ENCODE data around the gene RGS3.

Gene RGS3

DNA sequence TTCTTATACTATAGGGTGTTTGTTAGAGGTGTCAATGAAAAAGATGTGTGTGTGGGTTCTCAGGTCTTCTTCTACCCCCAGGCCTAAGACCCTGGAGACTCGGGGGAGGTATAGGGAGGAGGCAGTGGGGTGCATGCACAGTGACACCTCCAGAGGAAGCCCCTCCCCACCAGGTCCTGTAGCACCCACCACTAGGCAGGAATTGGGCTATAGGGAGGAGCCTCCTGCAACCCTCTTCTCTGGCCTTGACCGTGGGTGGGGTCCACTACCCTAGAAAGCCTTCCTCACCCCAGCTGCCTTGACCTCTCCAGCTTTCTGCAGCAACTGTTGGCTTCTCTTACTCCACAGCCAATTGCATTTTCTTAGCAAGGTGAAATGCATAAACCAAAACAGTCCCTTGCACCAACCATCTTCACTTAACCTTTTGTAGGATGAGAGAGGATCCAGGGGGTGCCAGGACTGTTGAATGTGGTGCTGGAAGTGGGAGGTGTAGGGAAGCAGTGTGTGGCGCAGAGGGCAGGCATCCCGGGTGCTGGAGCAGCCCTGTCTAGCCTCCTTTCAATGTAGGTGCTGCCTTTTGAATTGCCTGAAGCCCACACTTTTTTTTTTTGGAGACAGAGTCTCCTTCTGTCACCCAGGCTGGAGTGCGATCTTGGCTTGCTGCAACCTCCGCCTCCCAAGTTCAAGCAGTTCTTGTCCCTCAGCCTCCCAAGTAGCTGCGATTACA, 128.5 kb downstream of the RGS3 start:
- H3K4me3 ChIP-seq (replicated peaks; ENCODE audit: low read depth, low read length), result no peak overlapping the region
- DNase-seq (ENCODE audit: extremely low read depth, insufficient read length), result no peak
- TF ChIP-seq, protein P1, sequence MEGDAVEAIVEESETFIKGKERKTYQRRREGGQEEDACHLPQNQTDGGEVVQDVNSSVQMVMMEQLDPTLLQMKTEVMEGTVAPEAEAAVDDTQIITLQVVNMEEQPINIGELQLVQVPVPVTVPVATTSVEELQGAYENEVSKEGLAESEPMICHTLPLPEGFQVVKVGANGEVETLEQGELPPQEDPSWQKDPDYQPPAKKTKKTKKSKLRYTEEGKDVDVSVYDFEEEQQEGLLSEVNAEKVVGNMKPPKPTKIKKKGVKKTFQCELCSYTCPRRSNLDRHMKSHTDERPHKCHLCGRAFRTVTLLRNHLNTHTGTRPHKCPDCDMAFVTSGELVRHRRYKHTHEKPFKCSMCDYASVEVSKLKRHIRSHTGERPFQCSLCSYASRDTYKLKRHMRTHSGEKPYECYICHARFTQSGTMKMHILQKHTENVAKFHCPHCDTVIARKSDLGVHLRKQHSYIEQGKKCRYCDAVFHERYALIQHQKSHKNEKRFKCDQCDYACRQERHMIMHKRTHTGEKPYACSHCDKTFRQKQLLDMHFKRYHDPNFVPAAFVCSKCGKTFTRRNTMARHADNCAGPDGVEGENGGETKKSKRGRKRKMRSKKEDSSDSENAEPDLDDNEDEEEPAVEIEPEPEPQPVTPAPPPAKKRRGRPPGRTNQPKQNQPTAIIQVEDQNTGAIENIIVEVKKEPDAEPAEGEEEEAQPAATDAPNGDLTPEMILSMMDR (IDR thresholded peaks at IDR 0.05; ENCODE audit: insufficient read depth, low read length, poor library complexity, severe bottlenecking), result no peak
- H3K36me3 ChIP-seq (ENCODE audit: control insufficient read depth, insufficient read depth, low read length), result peaks cover 35% of the 10 kb centered on the region
- no peaks in the 10 kb centered on the region for H3K27me3 ChIP-seq (replicated peaks; ENCODE audit: control insufficient read depth, insufficient read depth, low read length)

DNA sequence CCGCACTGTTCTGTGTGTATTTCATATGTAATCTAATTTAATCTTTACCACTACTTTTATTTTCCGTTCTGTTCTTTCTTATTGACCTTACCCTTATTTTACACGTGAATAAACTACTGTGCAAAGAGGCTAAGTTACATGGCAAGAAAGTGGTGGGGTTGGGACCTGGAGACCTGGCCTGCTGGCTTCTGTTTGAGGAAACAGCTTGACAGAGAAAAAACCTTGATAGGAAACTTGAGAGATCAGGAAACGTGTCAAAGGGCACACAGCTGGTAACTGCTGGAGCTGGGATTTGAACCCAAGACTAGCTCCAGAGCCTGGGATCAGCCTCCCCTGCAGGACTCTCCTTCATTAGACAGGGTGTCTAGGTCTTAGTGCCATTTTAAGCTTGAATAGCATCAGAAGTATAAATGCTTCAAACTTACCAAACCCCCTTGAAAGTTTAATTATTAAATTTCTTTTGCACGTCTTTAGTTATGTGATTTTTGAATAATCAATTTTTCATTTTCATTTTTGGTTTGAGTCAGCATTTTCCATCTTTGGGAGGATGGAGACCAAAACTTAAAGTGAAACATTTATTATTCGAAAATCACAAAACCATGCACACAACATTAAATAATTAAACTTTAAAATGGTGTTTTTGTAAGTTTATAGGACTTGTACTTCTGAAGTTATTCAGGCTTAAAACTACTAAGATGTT, 129.5 kb downstream of the RGS3 start:
- no peaks in the 10 kb centered on the region for H3K27me3 ChIP-seq (replicated peaks; ENCODE audit: control insufficient read depth, insufficient read depth, low read length)
- peaks cover 38% of the 10 kb centered on the region for H3K36me3 ChIP-seq (ENCODE audit: control insufficient read depth, insufficient read depth, low read length)
- TF ChIP-seq, protein P1 (IDR thresholded peaks at IDR 0.05; ENCODE audit: insufficient read depth, low read length, poor library complexity, severe bottlenecking), result no peak
- DNase-seq (ENCODE audit: extremely low read depth, insufficient read length), result no peak
- no peak overlapping the region for H3K4me3 ChIP-seq (replicated peaks; ENCODE audit: low read depth, low read length)

DNA sequence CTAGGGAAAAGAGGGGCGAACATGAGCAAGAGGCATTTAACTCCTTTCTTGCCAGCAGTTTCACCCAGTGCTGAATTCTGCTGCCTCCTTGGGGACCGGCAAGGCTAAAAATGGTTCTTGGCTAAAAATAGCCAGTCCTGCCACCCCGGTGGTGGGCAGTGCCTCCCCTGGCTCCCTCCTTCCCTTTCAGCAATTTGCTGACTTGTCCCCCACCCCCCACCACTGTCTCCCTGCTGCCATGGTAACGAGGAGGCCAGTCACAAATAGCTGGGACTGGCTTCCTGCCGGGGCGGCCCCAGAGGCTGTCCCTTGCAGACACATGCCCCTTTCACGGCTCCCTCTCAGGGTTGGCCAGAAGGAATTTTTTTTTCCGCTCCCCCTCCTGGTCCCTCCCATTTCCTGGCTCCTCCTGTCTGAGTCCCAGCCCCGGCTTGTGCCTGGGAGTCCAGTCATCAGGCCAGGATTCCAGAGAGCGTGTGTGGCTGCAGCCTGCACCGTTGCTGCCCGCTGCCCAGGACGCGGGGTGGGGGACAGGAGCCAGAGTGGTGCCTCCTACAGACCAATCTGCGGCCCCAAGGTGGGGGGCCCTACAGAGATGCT, 130.3 kb downstream of the RGS3 start:
- Histone ChIP-seq H3K36me3 (ENCODE audit: control insufficient read depth, insufficient read depth, low read length) (peaks cover 35% of the 10 kb centered on the region), H3K4me3 (replicated peaks; ENCODE audit: low read depth, low read length) (no peak overlapping the region), H3K27me3 (replicated peaks; ENCODE audit: control insufficient read depth, insufficient read depth, low read length) (no peaks in the 10 kb centered on the region)
- TF ChIP-seq, protein P1 (IDR thresholded peaks at IDR 0.05; ENCODE audit: insufficient read depth, low read length, poor library complexity, severe bottlenecking), result no peak
- peak; percentile 56 for DNase-seq (ENCODE audit: extremely low read depth, insufficient read length)

DNA sequence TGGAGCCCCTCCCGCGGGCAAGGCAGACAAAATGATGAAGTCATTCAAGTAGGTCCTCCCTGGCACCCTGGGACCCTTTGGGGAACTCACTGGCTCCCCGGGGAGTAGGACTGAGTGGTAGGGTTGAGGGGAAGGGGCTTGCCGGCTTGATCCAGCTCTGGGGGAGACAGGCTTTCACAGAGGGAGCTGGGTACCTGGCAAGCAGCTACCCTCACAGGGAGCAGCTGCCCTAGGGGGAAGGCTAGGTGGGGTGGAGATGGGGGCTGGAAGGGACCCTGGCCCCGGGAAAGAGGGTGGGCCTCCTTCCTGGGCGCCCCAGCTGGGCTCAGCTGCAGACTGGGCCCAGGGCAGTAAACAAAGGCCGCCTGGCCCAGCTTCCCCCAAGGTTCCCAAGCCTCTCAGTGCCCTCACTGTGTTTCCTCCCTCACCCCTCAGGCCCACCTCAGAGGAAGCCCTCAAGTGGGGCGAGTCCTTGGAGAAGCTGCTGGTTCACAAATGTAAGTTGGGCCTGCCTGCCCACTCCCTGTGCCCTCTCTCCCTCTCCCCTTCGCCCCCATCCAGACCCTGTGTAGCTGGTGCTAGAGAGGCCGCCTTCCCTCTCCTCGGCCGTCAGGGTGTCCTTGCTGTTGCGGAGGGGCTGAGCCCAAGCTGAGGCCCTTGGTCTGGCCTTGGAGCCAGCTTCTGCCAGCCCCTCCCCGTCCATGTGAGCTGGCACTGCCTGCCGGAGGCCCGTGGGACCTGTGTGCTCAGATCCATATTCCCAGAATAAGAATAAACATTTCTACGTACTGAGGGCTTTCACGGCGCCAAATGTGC, 131.2 kb downstream of the RGS3 start:
- Histone ChIP-seq H3K4me3 (replicated peaks; ENCODE audit: low read depth, low read length) (no peak overlapping the region), H3K27me3 (replicated peaks; ENCODE audit: control insufficient read depth, insufficient read depth, low read length) (no peaks in the 10 kb centered on the region), H3K36me3 (ENCODE audit: control insufficient read depth, insufficient read depth, low read length) (peaks cover 32% of the 10 kb centered on the region)
- TF ChIP-seq, protein P1 (IDR thresholded peaks at IDR 0.05; ENCODE audit: insufficient read depth, low read length, poor library complexity, severe bottlenecking), result no peak
- DNase-seq (ENCODE audit: extremely low read depth, insufficient read length), result no peak

DNA sequence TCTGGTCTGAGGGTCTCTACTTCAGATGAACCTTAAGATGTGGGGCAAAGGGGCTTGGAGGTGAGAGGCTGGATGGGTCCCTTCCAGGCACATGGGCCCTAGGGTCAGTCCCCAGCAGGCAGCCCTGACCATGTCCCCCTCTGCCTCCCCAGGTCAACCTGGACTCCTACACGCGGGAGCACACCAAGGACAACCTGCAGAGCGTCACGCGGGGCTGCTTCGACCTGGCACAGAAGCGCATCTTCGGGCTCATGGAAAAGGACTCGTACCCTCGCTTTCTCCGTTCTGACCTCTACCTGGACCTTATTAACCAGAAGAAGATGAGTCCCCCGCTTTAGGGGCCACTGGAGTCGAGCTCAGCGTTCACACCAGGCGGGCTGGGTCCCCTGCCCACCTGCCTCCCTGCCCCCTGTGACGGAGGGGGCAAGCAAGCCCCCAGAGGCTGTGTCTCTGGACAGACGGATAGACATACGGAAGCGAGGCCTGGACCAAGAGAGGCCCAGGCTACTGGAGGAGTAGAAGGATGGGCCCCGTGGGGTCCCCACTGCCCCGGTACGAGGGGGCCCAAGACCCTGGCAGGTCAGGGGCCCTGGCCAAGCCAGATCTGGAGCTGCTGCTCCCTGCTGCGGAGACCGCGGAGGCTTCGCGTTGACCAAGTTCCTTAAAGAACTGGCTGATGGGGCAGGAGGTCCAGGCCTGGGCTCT, 133.2 kb downstream of the RGS3 start:
- Histone ChIP-seq H3K27me3 (replicated peaks; ENCODE audit: control insufficient read depth, insufficient read depth, low read length) (no peaks in the 10 kb centered on the region), H3K36me3 (ENCODE audit: control insufficient read depth, insufficient read depth, low read length) (peaks cover 29% of the 10 kb centered on the region), H3K4me3 (replicated peaks; ENCODE audit: low read depth, low read length) (no peak overlapping the region)
- TF ChIP-seq, protein P1 (IDR thresholded peaks at IDR 0.05; ENCODE audit: insufficient read depth, low read length, poor library complexity, severe bottlenecking), result no peak
- no peak for DNase-seq (ENCODE audit: extremely low read depth, insufficient read length)

All from GM06990 (cell line).